SKM-1 treated with dmso at 0.1 percent for 144 hours (cell line): ENCODE results near the gene MEIOB.
"Not testable (repeated sequence)": the region's sequence is repeated elsewhere in the genome, so short reads cannot be mapped to it uniquely, and the experiment has no call there.

ENCODE experiments used
- DNase-seq: peaks from one replicate; lab custom pipeline; 2025; ENCODE audit not compliant: unreplicated experiment; lab: John Stamatoyannopoulos, UW

Gene MEIOB

GRCh38 chr16:1816396-1817275 lies 55.3 kb downstream of the MEIOB start:
- DNase-seq, result no peak

GRCh38 chr16:1815461-1815860 lies 56.5 kb downstream of the MEIOB start:
- no peak for DNase-seq

GRCh38 chr16:1812732-1813163 lies 59.2 kb downstream of the MEIOB start:
- no peak for DNase-seq

GRCh38 chr16:1810536-1810935 lies 61.4 kb downstream of the MEIOB start:
- no peak for DNase-seq

- DNase-seq, result no peak
These were observed 61.9 kb downstream of the MEIOB start for GRCh38 chr16:1810106-1810505.

GRCh38 chr16:1809281-1809801 lies 62.6 kb downstream of the MEIOB start:
- no peak for DNase-seq

- no peak for DNase-seq
These were observed 63.3 kb downstream of the MEIOB start for GRCh38 chr16:1808691-1809090.

- DNase-seq, result no peak
These were observed 64.3 kb downstream of the MEIOB start for GRCh38 chr16:1807626-1808025.

GRCh38 chr16:1800701-1801100 lies 71.3 kb downstream of the MEIOB start:
- no peak for DNase-seq

- DNase-seq, result not testable (repeated sequence)
These were observed 72.7 kb downstream of the MEIOB start for GRCh38 chr16:1799263-1799662.

GRCh38 chr16:1794908-1795666 lies 76.9 kb downstream of the MEIOB start:
- DNase-seq, result no peak

- no peak for DNase-seq
These were observed 77.6 kb downstream of the MEIOB start for GRCh38 chr16:1794221-1794871.

GRCh38 chr16:1793578-1794220 lies 78.3 kb downstream of the MEIOB start, which contains the start of gene IGFALS:
TSS of gene IGFALS (minus strand) at chr16:1793705. CDS start at chr16:1793652, 53 bp downstream.
- no peak for DNase-seq

GRCh38 chr16:1792836-1793577 lies 79.0 kb downstream of the MEIOB start:
- DNase-seq, result no peak

GRCh38 chr16:1791943-1792812 lies 79.8 kb downstream of the MEIOB start:
- no peak for DNase-seq

- no peak for DNase-seq
These were observed 80.6 kb downstream of the MEIOB start for GRCh38 chr16:1791256-1791942.

GRCh38 chr16:1790611-1791255 lies 81.2 kb downstream of the MEIOB start:
- no peak for DNase-seq

GRCh38 chr16:1790261-1790610 lies 81.7 kb downstream of the MEIOB start:
- no peak for DNase-seq
